Parathyroid adenoma (tissue), 2 donors: ENCODE measurements around the gene KCNQ1OT1.

Experiments used
- H2AFZ ChIP-seq: fragments of 300-600 bp; sonication (generic); one replicate; pipeline ENCODE4 v1.7.0; 2017; ENCODE audit warnings: antibody characterized with exemption, mild to moderate bottlenecking
- H3K27ac ChIP-seq: fragments of 300-600 bp; sonication (generic); one replicate; pipeline ENCODE4 v1.7.0; 2017
- H3K27me3 ChIP-seq: fragments of 300-600 bp; sonication (generic); one replicate; pipeline ENCODE4 v1.7.0; 2017; ENCODE audit warnings: low read length; ENCODE audit not compliant: control insufficient read depth, insufficient read depth
- H3K36me3 ChIP-seq: fragments of 300-600 bp; sonication (generic); one replicate; pipeline ENCODE4 v1.7.0; 2017; ENCODE audit warnings: low read length; ENCODE audit not compliant: control insufficient read depth, insufficient read depth
- H3K4me1 ChIP-seq: fragments of 300-600 bp; sonication (generic); one replicate; pipeline ENCODE4 v1.7.0; 2017; ENCODE audit warnings: control low read depth
- H3K4me2 ChIP-seq: fragments of 300-600 bp; sonication (generic); one replicate; pipeline ENCODE4 v1.7.0; 2017; ENCODE audit warnings: low read length
- H3K4me3 ChIP-seq: fragments of 300-600 bp; sonication (generic); one replicate; pipeline ENCODE4 v1.7.0; 2017; ENCODE audit warnings: low read depth, low read length
- H3K79me2 ChIP-seq: fragments of 300-600 bp; sonication (generic); one replicate; pipeline ENCODE4 v1.7.0; 2017; ENCODE audit warnings: control low read depth
- H3K9ac ChIP-seq: fragments of 300-600 bp; sonication (generic); one replicate; pipeline ENCODE4 v1.7.0; 2017; ENCODE audit warnings: mild to moderate bottlenecking
- H3K9me3 ChIP-seq: fragments of 300-600 bp; sonication (generic); one replicate; pipeline ENCODE4 v1.7.0; 2017; ENCODE audit warnings: low read length; ENCODE audit not compliant: control insufficient read depth
- TF ChIP-seq, protein P1 (sequence below): fragments of 300-600 bp; sonication (generic); IDR thresholded peaks from one replicate; pipeline ENCODE4 v1.7.0; 2017; ENCODE audit warnings: antibody characterized with exemption, mild to moderate bottlenecking
- donor health status: primary hyperparathyroidism.

Gene KCNQ1OT1

DNA sequence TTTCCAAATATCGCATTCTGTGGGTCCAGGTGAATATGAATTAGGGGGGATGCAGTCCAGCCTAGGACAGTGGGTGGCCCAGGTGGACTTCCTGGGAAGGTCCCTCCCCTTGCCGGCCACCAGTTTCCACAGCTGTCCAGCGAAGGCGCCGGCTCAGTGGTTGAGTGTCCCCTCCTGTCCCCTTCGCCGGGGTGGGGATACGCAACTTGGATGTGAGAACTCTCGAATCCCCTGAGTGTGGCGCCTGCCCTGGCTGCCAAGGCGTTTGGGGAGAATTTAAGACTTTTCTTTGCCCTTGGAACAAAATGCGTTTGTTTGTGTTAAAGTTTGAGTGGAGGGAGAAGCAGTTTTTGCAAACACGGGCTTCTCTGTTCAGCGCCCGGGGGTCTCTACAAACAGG lies 123.7 kb downstream of the KCNQ1OT1 start:
- H3K9ac ChIP-seq, result no peak overlapping the region
- no peak overlapping the region for H2AFZ ChIP-seq
- no peaks in the 10 kb centered on the region for H3K9me3 ChIP-seq
- H3K36me3 ChIP-seq, result no peaks in the 10 kb centered on the region
- no peak overlapping the region for H3K4me2 ChIP-seq
- H3K27ac ChIP-seq, result no peak overlapping the region
- H3K4me1 ChIP-seq, result no peaks in the 10 kb centered on the region
- no peak overlapping the region for H3K4me3 ChIP-seq
- no peaks in the 10 kb centered on the region for H3K79me2 ChIP-seq
- H3K27me3 ChIP-seq, result no peaks in the 10 kb centered on the region
- TF ChIP-seq, protein P1, sequence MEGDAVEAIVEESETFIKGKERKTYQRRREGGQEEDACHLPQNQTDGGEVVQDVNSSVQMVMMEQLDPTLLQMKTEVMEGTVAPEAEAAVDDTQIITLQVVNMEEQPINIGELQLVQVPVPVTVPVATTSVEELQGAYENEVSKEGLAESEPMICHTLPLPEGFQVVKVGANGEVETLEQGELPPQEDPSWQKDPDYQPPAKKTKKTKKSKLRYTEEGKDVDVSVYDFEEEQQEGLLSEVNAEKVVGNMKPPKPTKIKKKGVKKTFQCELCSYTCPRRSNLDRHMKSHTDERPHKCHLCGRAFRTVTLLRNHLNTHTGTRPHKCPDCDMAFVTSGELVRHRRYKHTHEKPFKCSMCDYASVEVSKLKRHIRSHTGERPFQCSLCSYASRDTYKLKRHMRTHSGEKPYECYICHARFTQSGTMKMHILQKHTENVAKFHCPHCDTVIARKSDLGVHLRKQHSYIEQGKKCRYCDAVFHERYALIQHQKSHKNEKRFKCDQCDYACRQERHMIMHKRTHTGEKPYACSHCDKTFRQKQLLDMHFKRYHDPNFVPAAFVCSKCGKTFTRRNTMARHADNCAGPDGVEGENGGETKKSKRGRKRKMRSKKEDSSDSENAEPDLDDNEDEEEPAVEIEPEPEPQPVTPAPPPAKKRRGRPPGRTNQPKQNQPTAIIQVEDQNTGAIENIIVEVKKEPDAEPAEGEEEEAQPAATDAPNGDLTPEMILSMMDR, result no peak

DNA sequence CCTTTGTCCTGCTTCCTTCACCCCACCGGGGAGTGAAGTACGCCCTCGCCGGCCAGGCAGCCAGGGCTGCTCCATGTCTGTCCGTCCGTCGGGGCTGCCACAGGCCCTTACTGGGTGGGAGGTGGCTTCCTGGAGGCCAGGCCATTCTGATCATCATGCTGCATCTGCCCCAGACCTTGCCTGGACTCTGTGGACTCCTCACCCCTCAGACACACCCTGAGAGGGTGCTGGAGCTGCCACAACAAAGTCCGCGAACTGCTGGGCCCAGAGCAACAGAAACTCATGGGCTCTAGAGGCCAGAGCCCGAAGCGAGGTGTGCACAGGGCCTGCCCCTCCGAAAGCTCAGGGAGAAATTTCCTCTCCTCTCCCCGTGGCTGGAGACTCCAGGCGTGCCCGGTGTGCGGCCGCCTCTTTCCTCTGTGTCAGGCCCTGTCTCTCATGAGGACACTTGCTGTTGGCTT lies 124.2 kb downstream of the KCNQ1OT1 start:
- no peaks in the 10 kb centered on the region for H3K4me1 ChIP-seq
- H2AFZ ChIP-seq, result no peak overlapping the region
- TF ChIP-seq, protein P1, result no peak
- no peak overlapping the region for H3K4me2 ChIP-seq
- H3K36me3 ChIP-seq, result no peaks in the 10 kb centered on the region
- H3K9ac ChIP-seq, result no peak overlapping the region
- H3K27ac ChIP-seq, result no peak overlapping the region
- H3K27me3 ChIP-seq, result no peaks in the 10 kb centered on the region
- H3K9me3 ChIP-seq, result no peaks in the 10 kb centered on the region
- no peaks in the 10 kb centered on the region for H3K79me2 ChIP-seq
- no peak overlapping the region for H3K4me3 ChIP-seq

DNA sequence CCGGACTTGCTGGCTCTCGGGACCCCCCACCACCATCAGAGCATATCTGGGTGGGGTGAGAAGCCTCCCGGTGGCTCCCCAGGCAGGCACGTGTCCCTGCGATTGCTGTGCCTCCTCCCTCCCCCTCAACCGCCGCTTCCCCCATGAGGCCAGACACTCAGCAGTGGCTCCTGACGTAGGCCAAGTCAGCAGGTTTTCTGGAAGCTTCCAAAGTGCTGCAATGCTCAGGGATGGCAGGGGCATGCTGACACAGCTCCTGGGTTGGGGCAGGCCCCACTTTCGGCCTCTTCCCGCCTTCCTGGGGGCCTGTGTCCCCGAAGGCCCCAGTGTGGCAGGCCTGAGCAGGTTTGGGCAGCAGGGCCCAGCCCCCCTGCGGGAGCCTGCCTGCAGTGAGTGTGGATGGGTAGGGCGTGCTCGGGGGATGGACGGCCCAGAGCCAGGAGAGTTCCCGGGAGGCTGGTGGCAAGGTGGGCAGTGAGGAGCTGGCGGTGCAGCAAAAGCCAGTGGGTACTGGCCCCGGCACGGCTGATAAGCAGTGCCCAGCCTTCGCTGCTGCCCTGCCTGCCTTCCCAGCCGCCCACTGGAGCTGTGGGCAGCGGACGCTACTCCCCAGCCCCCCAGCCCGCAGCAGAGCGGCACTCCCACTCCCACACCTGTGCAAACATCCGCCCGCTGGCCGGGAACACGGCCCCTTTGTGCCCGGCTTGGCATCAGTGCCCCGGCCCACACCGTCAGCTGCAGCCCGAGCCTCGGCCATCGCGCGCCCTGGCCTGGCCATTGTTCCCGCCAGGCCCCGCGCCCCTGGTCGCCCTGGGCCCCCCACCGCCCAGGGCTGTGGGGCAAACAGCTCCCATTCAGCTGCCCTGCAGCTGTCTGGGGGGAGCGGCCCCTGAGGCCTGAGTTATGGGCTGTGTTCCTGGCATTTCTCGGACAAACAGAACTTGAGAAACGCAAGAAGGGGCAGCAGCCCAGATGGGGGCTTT lies 125.0 kb downstream of the KCNQ1OT1 start:
- Histone ChIP-seq H3K27ac (no peak overlapping the region), H3K79me2 (no peaks in the 10 kb centered on the region), H3K4me1 (no peaks in the 10 kb centered on the region), H3K4me2 (no peak overlapping the region), H3K4me3 (no peak overlapping the region), H3K27me3 (no peaks in the 10 kb centered on the region), H3K9ac (no peak overlapping the region), H3K9me3 (no peaks in the 10 kb centered on the region), H2AFZ (no peak overlapping the region), H3K36me3 (no peaks in the 10 kb centered on the region)
- TF ChIP-seq, protein P1, result no peak

DNA sequence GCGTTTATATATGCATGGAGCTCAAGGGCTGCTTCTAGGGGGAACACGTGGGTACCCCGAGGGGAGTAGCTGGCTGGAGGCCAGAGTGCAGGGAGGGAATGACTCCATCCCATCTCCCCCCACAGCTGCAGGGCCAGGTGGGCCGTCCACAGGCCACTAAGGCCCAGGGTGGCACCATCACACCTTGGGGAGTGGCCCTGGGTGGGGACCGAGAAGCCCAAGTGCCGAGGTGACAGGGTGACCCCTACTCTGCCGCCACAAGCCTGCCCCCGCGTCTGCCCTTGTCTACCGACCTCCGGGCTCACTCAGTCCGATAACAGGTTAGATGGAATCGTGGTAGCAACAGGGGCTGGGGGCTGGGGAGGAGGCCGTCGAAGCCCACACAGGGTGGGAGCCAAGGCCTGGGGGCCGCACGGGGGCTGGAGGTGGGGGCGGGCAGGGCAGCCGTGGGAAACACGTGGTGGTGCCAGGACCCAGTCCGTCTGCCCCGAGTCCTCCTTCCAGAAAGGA lies 125.7 kb downstream of the KCNQ1OT1 start:
- Histone ChIP-seq H3K9ac (no peak overlapping the region), H3K27ac (no peak overlapping the region), H3K4me1 (no peaks in the 10 kb centered on the region), H2AFZ (no peak overlapping the region), H3K36me3 (no peaks in the 10 kb centered on the region), H3K27me3 (no peaks in the 10 kb centered on the region), H3K9me3 (no peaks in the 10 kb centered on the region), H3K4me2 (no peak overlapping the region), H3K4me3 (no peak overlapping the region), H3K79me2 (no peaks in the 10 kb centered on the region)
- TF ChIP-seq, protein P1, result no peak
